Common myeloid progenitor, CD34-positive (primary cell): ENCODE data around the gene GNA14.
"Not testable (repeated sequence)": the region's sequence is repeated elsewhere in the genome, so short reads cannot be mapped to it uniquely, and the experiment has no call there.

Experiments
- CTCF ChIA-PET: fragments of 350-600 bp; sonication (Branson Sonifier 250); formaldehyde crosslinking; loops from one replicate; lab custom pipeline; 2021; ENCODE audit warnings: antibody characterized with exemption; lab: Charles Lee
- POLR2A ChIA-PET: fragments of 350-600 bp; sonication (Branson Sonifier 250); formaldehyde crosslinking; loops from one replicate; lab custom pipeline; 2021; ENCODE audit warnings: antibody characterized with exemption; lab: Charles Lee
- DNase-seq, 3 donors: peaks; one replicate each; pipeline versions ENCODE4 v3.0.0 to v3.0.0-alpha.2; 2013
- H3K27ac ChIP-seq, 2 experiments: 1 replicate in 1 of 2; 2 replicates in 1 of 2; pipeline ENCODE4 v1.7.0; 2013; ENCODE audit warnings: inconsistent platforms in 2 of 2, low read length in 2 of 2, mild to moderate bottlenecking in 2 of 2, low read depth in 1 of 2, moderate library complexity in 1 of 2; ENCODE audit not compliant: severe bottlenecking in 2 of 2, insufficient read depth in 1 of 2, poor library complexity in 1 of 2
- H3K27me3 ChIP-seq, 5 experiments: replicated peaks in 2 of 5; 1 replicate in 3 of 5; 2 replicates in 2 of 5; pipeline versions ENCODE4 v1.6.1 to v1.7.0; 2013; ENCODE audit warnings: low read length in 4 of 5, mild to moderate bottlenecking in 2 of 5, moderate library complexity in 2 of 5, inconsistent platforms in 1 of 5; ENCODE audit not compliant: insufficient read depth in 5 of 5, control insufficient read depth in 4 of 5
- H3K36me3 ChIP-seq, 4 experiments: 1 replicate in 2 of 4; 2 replicates in 2 of 4; pipeline versions ENCODE4 v1.6.1 to v1.7.0; 2013; ENCODE audit warnings: low read length in 3 of 4, control low read depth in 1 of 4, mild to moderate bottlenecking in 1 of 4; ENCODE audit not compliant: control insufficient read depth in 4 of 4, insufficient read depth in 4 of 4
- H3K4me1 ChIP-seq, 4 experiments: 1 replicate in 3 of 4; 2 replicates in 1 of 4; pipeline versions ENCODE4 v1.6.1 to v1.7.1; 2013; ENCODE audit warnings: low read length in 3 of 4, mild to moderate bottlenecking in 3 of 4, control low read depth in 1 of 4, inconsistent platforms in 1 of 4, moderate library complexity in 1 of 4; ENCODE audit not compliant: control insufficient read depth in 4 of 4, insufficient read depth in 4 of 4; ENCODE audit errors: control extremely low read depth in 1 of 4
- H3K4me3 ChIP-seq, 7 experiments: 1 replicate in 4 of 7; 2 replicates in 3 of 7; pipeline versions ENCODE4 v1.5.1 to v1.7.0; 2013; ENCODE audit warnings: mild to moderate bottlenecking in 7 of 7, low read length in 6 of 7, moderate library complexity in 6 of 7, inconsistent platforms in 2 of 7, low read depth in 2 of 7, control low read depth in 1 of 7; ENCODE audit not compliant: insufficient read depth in 4 of 7, control insufficient read depth in 1 of 7; ENCODE audit errors: extremely low read depth in 1 of 7
- H3K9me3 ChIP-seq, 5 experiments: 1 replicate in 4 of 5; 2 replicates in 1 of 5; pipeline versions ENCODE4 v1.6.1 to v1.7.1; 2013; ENCODE audit warnings: low read length in 4 of 5, mild to moderate bottlenecking in 2 of 5, inconsistent platforms in 1 of 5, low read depth in 1 of 5, moderate library complexity in 1 of 5; ENCODE audit not compliant: control insufficient read depth in 4 of 5, insufficient read depth in 2 of 5; ENCODE audit errors: control extremely low read depth in 1 of 5
- WGBS: methylation state at CpG from one replicate; pipeline ENCODE4 v1.1.5; 2013; ENCODE audit not compliant: insufficient coverage; 5-methylcytosine and 5-hydroxymethylcytosine counted together

Gene GNA14

GRCh38 chr9:77398581-77398980 lies 249.5 kb downstream of the GNA14 start:
- DNase-seq, H3K4me1 ChIP-seq, H3K9me3 ChIP-seq, H3K4me3 ChIP-seq, H3K27me3 ChIP-seq, H3K27ac ChIP-seq, H3K36me3 ChIP-seq, POLR2A ChIA-PET, CTCF ChIA-PET: not testable (repeated sequence)
- 94% methylated on average over 3 of the region's 9 CpGs for WGBS

- no peak overlapping the region for H3K4me3 ChIP-seq
- no peak for DNase-seq
- ChIA-PET CTCF (interaction anchor here (0.6 kb wide), 1 partner anchor 54 kb away, joined by 3 read pairs; no protein-coding TSS in a partner anchor), POLR2A (no interaction called here)
- H3K9me3 ChIP-seq, result peaks cover 0 to 8% (median 0%) of the 10 kb centered on the region in 5 experiments
- no peaks in the 10 kb centered on the region for H3K4me1 ChIP-seq
- no peaks in the 10 kb centered on the region for H3K27me3 ChIP-seq
- H3K36me3 ChIP-seq, result peaks cover 0 to 6% (median 3%) of the 10 kb centered on the region in 4 experiments
- WGBS, result 100% methylated on average over 1 of the region's 7 CpGs
- H3K27ac ChIP-seq, result no peak overlapping the region
These were observed 255.8 kb downstream of the GNA14 start for GRCh38 chr9:77392328-77392727.

GRCh38 chr9:77391834-77392233 lies 256.3 kb downstream of the GNA14 start:
- CTCF ChIA-PET, result interaction anchor here (0.6 kb wide), 1 partner anchor 55 kb away, joined by 3 read pairs; no protein-coding TSS in a partner anchor
- DNase-seq, result no peak

GRCh38 chr9:77386187-77386586 lies 261.9 kb downstream of the GNA14 start:
- Histone ChIP-seq H3K9me3 (no peaks in the 10 kb centered on the region), H3K36me3 (peaks cover 2 to 13% (median 8%) of the 10 kb centered on the region in 4 experiments), H3K4me1 (no peaks in the 10 kb centered on the region), H3K27ac (no peak overlapping the region), H3K27me3 (no peaks in the 10 kb centered on the region), H3K4me3 (no peak overlapping the region)
- WGBS, result no CpG with 5 or more reads among the region's 1 CpG
- POLR2A ChIA-PET, result no interaction called here
- CTCF ChIA-PET, result no interaction called here
- DNase-seq, result no peak

More at GRCh38 chr9:77391834-77392233, 256.3 kb downstream of the GNA14 start:
- no peaks in the 10 kb centered on the region for H3K27me3 ChIP-seq
- peaks cover 0 to 8% (median 0%) of the 10 kb centered on the region in 5 experiments for H3K9me3 ChIP-seq
- no peak overlapping the region for H3K4me3 ChIP-seq
- POLR2A ChIA-PET, result no interaction called here
- no peaks in the 10 kb centered on the region for H3K4me1 ChIP-seq
- WGBS, result no CpG with 5 or more reads among the region's 3 CpGs
- H3K27ac ChIP-seq, result no peak overlapping the region
- H3K36me3 ChIP-seq, result peaks cover 0 to 6% (median 3%) of the 10 kb centered on the region in 4 experiments

GRCh38 chr9:77384406-77384805 lies 263.7 kb downstream of the GNA14 start:
- peaks cover 6 to 15% (median 11%) of the 10 kb centered on the region in 4 experiments for H3K36me3 ChIP-seq
- H3K9me3 ChIP-seq, result peaks cover 0 to 5% (median 0%) of the 10 kb centered on the region in 5 experiments
- ChIA-PET CTCF (no interaction called here), POLR2A (no interaction called here)
- H3K27ac ChIP-seq, result no peak overlapping the region
- H3K4me1 ChIP-seq, result no peaks in the 10 kb centered on the region
- H3K27me3 ChIP-seq, result no peaks in the 10 kb centered on the region
- no peak for DNase-seq
- no peak overlapping the region for H3K4me3 ChIP-seq

- WGBS, result 99% methylated on average over 6 of the region's 6 CpGs
- Histone ChIP-seq H3K4me3 (no peak overlapping the region), H3K9me3 (peaks cover 0 to 3% (median 0%) of the 10 kb centered on the region in 5 experiments), H3K4me1 (no peaks in the 10 kb centered on the region), H3K27ac (no peak overlapping the region), H3K36me3 (peaks cover 2 to 17% (median 10%) of the 10 kb centered on the region in 4 experiments), H3K27me3 (no peaks in the 10 kb centered on the region)
- POLR2A ChIA-PET, result no interaction called here
- CTCF ChIA-PET, result no interaction called here
- no peak for DNase-seq
These were observed 272.1 kb downstream of the GNA14 start for GRCh38 chr9:77375956-77376532.

- no peak for DNase-seq
- ChIA-PET CTCF (no interaction called here), POLR2A (no interaction called here)
- no peak overlapping the region for H3K27ac ChIP-seq
- no peaks in the 10 kb centered on the region for H3K4me1 ChIP-seq
- H3K36me3 ChIP-seq, result peaks cover 6 to 22% (median 15%) of the 10 kb centered on the region in 4 experiments
- H3K27me3 ChIP-seq, result no peaks in the 10 kb centered on the region
- no peaks in the 10 kb centered on the region for H3K9me3 ChIP-seq
- H3K4me3 ChIP-seq, result no peak overlapping the region
- WGBS, result 100% methylated on average over 1 of the region's 3 CpGs
These were observed 273.9 kb downstream of the GNA14 start for GRCh38 chr9:77374266-77374665.
